OCI-LY1 (cell line): ENCODE results near the gene PYGM.

ENCODE experiments used
- CTCF ChIP-seq: fragments of 200-600 bp; sonication (generic), shearing (Covaris generic); IDR thresholded peaks from 2 replicates; pipeline ENCODE4 v1.5.1; 2017; ENCODE audit warnings: mild to moderate bottlenecking, antibody characterized with exemption, low read length, moderate library complexity, mixed read lengths
- EZH2 ChIP-seq: fragments of 200-600 bp; sonication (generic), shearing (Covaris generic); IDR thresholded peaks from 2 replicates; pipeline ENCODE4 v1.8.0; 2017; ENCODE audit warnings: borderline replicate concordance, mixed run types, mild to moderate bottlenecking, antibody characterized with exemption, low read length, moderate library complexity, mixed read lengths

GRCh38 chr11:64791781-64792291 is 32.1 kb upstream of the PYGM start:
- no peak for TF ChIP-seq CTCF
- TF ChIP-seq EZH2 = no peak
